HepG2 (cell line): ENCODE measurements around the gene VIPR1. TPM values are rescaled to one million over a fixed set of nuclear protein-coding genes. Genes with fewer than 3 reads are reported as not detected.

Experiments used
- AKNA ChIP-seq: sonication (generic); formaldehyde crosslinking; IDR thresholded peaks from 2 replicates; pipeline ENCODE4 v1.4.0; 2020; ENCODE audit warnings: missing genetic modification reagents, borderline replicate concordance
- ATAD3A ChIP-seq: sonication (generic); formaldehyde crosslinking; IDR thresholded peaks from 2 replicates; pipeline ENCODE4 v1.4.0; 2020; ENCODE audit warnings: missing genetic modification reagents
- CAMTA2 ChIP-seq: sonication (generic); formaldehyde crosslinking; IDR thresholded peaks from 2 replicates; pipeline ENCODE4 v1.4.0; 2020; ENCODE audit warnings: mild to moderate bottlenecking, missing genetic modification reagents, borderline replicate concordance
- CREM ChIP-seq, 2 experiments: sonication (generic) in 1 of 2; formaldehyde crosslinking in 1 of 2; IDR thresholded peaks; 2 replicates each; pipeline versions ENCODE4 v1.4.0 to v1.6.1; 2016 to 2020; ENCODE audit warnings: antibody characterized with exemption in 1 of 2, mild to moderate bottlenecking in 1 of 2, missing genetic modification reagents in 1 of 2
- FOXJ3 ChIP-seq: sonication (generic); formaldehyde crosslinking; IDR thresholded peaks from 2 replicates; pipeline ENCODE4 v1.4.0; 2020; ENCODE audit warnings: missing genetic modification reagents, mild to moderate bottlenecking, borderline replicate concordance
- HDAC1 ChIP-seq: sonication (generic); formaldehyde crosslinking; IDR thresholded peaks from 2 replicates; pipeline ENCODE4 v1.5.1; 2020; ENCODE audit warnings: mild to moderate bottlenecking, missing genetic modification reagents
- HDAC2 ChIP-seq: sonication (generic); formaldehyde crosslinking; IDR thresholded peaks from 2 replicates; pipeline ENCODE4 v1.4.0; 2020; ENCODE audit warnings: missing genetic modification reagents
- HNF1B ChIP-seq: sonication (generic); formaldehyde crosslinking; IDR thresholded peaks from 2 replicates; pipeline ENCODE4 v1.5.1; 2020; ENCODE audit warnings: mild to moderate bottlenecking, moderate library complexity, missing genetic modification reagents
- SALL1 ChIP-seq: sonication (generic); formaldehyde crosslinking; IDR thresholded peaks from 2 replicates; pipeline ENCODE4 v1.8.0; 2022; ENCODE audit warnings: mild to moderate bottlenecking, missing genetic modification reagents
- STAG1 ChIP-seq: sonication (generic); formaldehyde crosslinking; IDR thresholded peaks from 2 replicates; pipeline ENCODE4 v1.4.0; 2020; ENCODE audit warnings: missing genetic modification reagents
- ZBTB49 ChIP-seq: sonication (generic); formaldehyde crosslinking; IDR thresholded peaks from 2 replicates; pipeline ENCODE4 v1.4.0; 2020; ENCODE audit warnings: missing genetic modification reagents, borderline replicate concordance
- ZFP82 ChIP-seq: sonication (generic); formaldehyde crosslinking; IDR thresholded peaks from 2 replicates; pipeline ENCODE4 v1.5.1; 2020; ENCODE audit warnings: mild to moderate bottlenecking, missing genetic modification reagents, borderline replicate concordance
- ZMYM3 ChIP-seq: sonication (generic); formaldehyde crosslinking; IDR thresholded peaks from 2 replicates; pipeline ENCODE4 v1.5.1; 2020; ENCODE audit warnings: mild to moderate bottlenecking, missing genetic modification reagents
- ZNF501 ChIP-seq: sonication (generic); formaldehyde crosslinking; IDR thresholded peaks from 2 replicates; pipeline ENCODE4 v1.5.1; 2020; ENCODE audit warnings: mild to moderate bottlenecking, moderate library complexity, missing genetic modification reagents
- ZNF644 ChIP-seq: IDR thresholded peaks from 2 replicates; pipeline ENCODE4 v1.6.1; 2016; ENCODE audit warnings: low read depth
- ZNF710 ChIP-seq: sonication (generic); formaldehyde crosslinking; IDR thresholded peaks from 2 replicates; pipeline ENCODE4 v1.5.0; 2020; ENCODE audit warnings: mild to moderate bottlenecking, missing genetic modification reagents, borderline replicate concordance
- ZNF747 ChIP-seq: sonication (generic); formaldehyde crosslinking; IDR thresholded peaks from 2 replicates; pipeline ENCODE4 v1.8.1; 2023; ENCODE audit warnings: missing genetic modification reagents, mild to moderate bottlenecking, borderline replicate concordance
- ZSCAN9 ChIP-seq: IDR thresholded peaks from 2 replicates; pipeline ENCODE4 v1.6.1; 2016; ENCODE audit warnings: borderline replicate concordance
- polyA plus RNA-seq, 8 experiments: library from polyadenylated mRNA; depleted of rRNA in 3 of 8; stranded (reverse) in 7 of 8; unstranded in 1 of 8; fragments of >200 nt; fragmentation: Illumina TruSeq in 4 of 8; extraction: Trizol in 4 of 8; gene quantifications; 2 replicates each; pipeline versions ENCODE4 v1.2.1 to v1.2.3, GENCODE V29; 2011 to 2016; ENCODE audit warnings: low read depth in 4 of 8, missing spikeins in 1 of 8, mixed read lengths in 1 of 8; ENCODE audit not compliant: insufficient read depth in 1 of 8
- total RNA-seq, 5 experiments: library from RNA; depleted of rRNA; stranded (reverse); fragments of >200 nt; fragmentation: Illumina TruSeq; extraction: Trizol; gene quantifications; 2 replicates each; pipeline ENCODE4 v1.2.3, GENCODE V29; 2016; ENCODE audit warnings: low read depth in 1 of 5

Gene VIPR1
- total and polyA plus RNA-seq, 2 of the 13 experiments (the other 11 are each of a cell fraction or from before 2014, with no cell fraction given) = 0.04 to 0.11 TPM

GRCh38 chr3:42501681-42502428 is 588 bp upstream of the VIPR1 start (continued):
- no peak for TF ChIP-seq ZBTB49
- TF ChIP-seq STAG1 = peak; percentile 79
- TF ChIP-seq ZFP82 = no peak
- no peak for TF ChIP-seq CREM (IDR thresholded peaks at IDR 0.05)
- TF ChIP-seq CREM (CRISPR knock-in tag; IDR thresholded peaks at IDR 0.05) = no peak
- no peak for TF ChIP-seq HDAC2 (CRISPR knock-in tag)
- no peak for TF ChIP-seq ZMYM3 (CRISPR knock-in tag)
- TF ChIP-seq HDAC1 (CRISPR knock-in tag) = peak; percentile 29; the same call in 1 of the 2 replicates
- TF ChIP-seq CAMTA2 = 0 out of 2 replicates have a peak, but pooled peaks have one; percentile 54
- TF ChIP-seq SALL1 = 0 out of 2 replicates have a peak, but pooled peaks have one; percentile 26
- TF ChIP-seq AKNA = no peak
- peak; percentile 57; the same call in 1 of the 2 replicates for TF ChIP-seq HNF1B
- no peak for TF ChIP-seq ZSCAN9
- TF ChIP-seq FOXJ3 (CRISPR knock-in tag) = no peak
- peak; percentile 79 for TF ChIP-seq ZNF501
- TF ChIP-seq ZNF644 (CRISPR knock-in tag) = no peak
- TF ChIP-seq ZNF747 (CRISPR knock-in tag) = no peak
- TF ChIP-seq ATAD3A (CRISPR knock-in tag) = no peak
- TF ChIP-seq ZNF710 (CRISPR knock-in tag) = no peak
